WTC11 (cell line): Measurements from ENCODE around the gene WDCP. TPM values are rescaled to one million over a fixed set of nuclear protein-coding genes. Genes with fewer than 3 reads are reported as not detected.

Experiments
- ATAC-seq: fragments of 200-7000 bp; cut with Tn5 transposase; 2 replicates; pipeline ENCODE4 v1.10.0; 2021; ENCODE audit warnings: mild to moderate bottlenecking, moderate library complexity
- CTCF ChIA-PET: fragments of 300-600 bp; sonication (Branson Sonifier 250); formaldehyde crosslinking; loops from one replicate; lab custom pipeline; 2021; ENCODE audit warnings: antibody characterized with exemption; lab: Charles Lee
- POLR2A ChIA-PET: fragments of 350-600 bp; sonication (Branson Sonifier 250); formaldehyde crosslinking; loops from one replicate; lab custom pipeline; 2021; ENCODE audit warnings: antibody characterized with exemption; lab: Charles Lee
- DNase-seq: peaks from one replicate; pipeline ENCODE4 v3.0.0; 2021; ENCODE audit warnings: low spot score
- H3K27ac Mint-ChIP-seq: 2 replicates; pipeline ENCODE4 v1.8.0; 2021; ENCODE audit warnings: mixed read lengths
- H3K27me3 Mint-ChIP-seq: 2 replicates; pipeline ENCODE4 v1.8.0; 2021; ENCODE audit warnings: low read depth, mild to moderate bottlenecking, moderate library complexity, mixed read lengths
- H3K36me3 Mint-ChIP-seq: 2 replicates; pipeline ENCODE4 v1.8.0; 2021; ENCODE audit warnings: mixed read lengths
- H3K4me1 Mint-ChIP-seq: 2 replicates; pipeline ENCODE4 v1.8.0; 2022; ENCODE audit warnings: mixed read lengths
- H3K4me3 Mint-ChIP-seq: 2 replicates; pipeline ENCODE4 v1.8.0; 2021; ENCODE audit warnings: mild to moderate bottlenecking, moderate library complexity, mixed read lengths
- H3K9me3 Mint-ChIP-seq: 2 replicates; pipeline ENCODE4 v1.8.0; 2021; ENCODE audit warnings: mixed read lengths
- AR ChIP-seq: fragments of 250-450 bp; sonication (Bioruptor Pico); IDR thresholded peaks from 2 replicates; pipeline ENCODE4 v1.9.0; 2021; ENCODE audit warnings: mild to moderate bottlenecking
- JAZF1 ChIP-seq: fragments of 250-450 bp; sonication (Bioruptor Pico); IDR thresholded peaks from 2 replicates; pipeline ENCODE4 v1.9.0; 2021; ENCODE audit warnings: moderate library complexity, mild to moderate bottlenecking, inconsistent platforms
- NFYB ChIP-seq: sonication (generic); formaldehyde crosslinking; conservative IDR thresholded peaks from 2 replicates; pipeline ENCODE4 v1.8.0; 2022; ENCODE audit warnings: low read depth, missing genetic modification reagents
- PREB ChIP-seq: sonication (generic); formaldehyde crosslinking; IDR thresholded peaks from 2 replicates; pipeline ENCODE4 v1.8.1; 2022; ENCODE audit warnings: mild to moderate bottlenecking, missing genetic modification reagents, moderate library complexity, borderline replicate concordance
- RORB ChIP-seq: fragments of 250-450 bp; sonication (Bioruptor Pico); IDR thresholded peaks from 2 replicates; pipeline ENCODE4 v1.9.0; 2021; ENCODE audit warnings: mild to moderate bottlenecking
- TP53 ChIP-seq: sonication (generic); formaldehyde crosslinking; IDR thresholded peaks from 2 replicates; pipeline ENCODE4 v1.8.1; 2023; ENCODE audit warnings: mild to moderate bottlenecking, missing genetic modification reagents
- ZMAT4 ChIP-seq: fragments of 250-450 bp; sonication (Bioruptor Pico); IDR thresholded peaks from 2 replicates; pipeline ENCODE4 v1.9.0; 2021; ENCODE audit warnings: mild to moderate bottlenecking
- ZNF512 ChIP-seq: sonication (generic); formaldehyde crosslinking; IDR thresholded peaks from 2 replicates; pipeline ENCODE4 v1.8.1; 2022; ENCODE audit warnings: missing genetic modification reagents, borderline replicate concordance
- ZNF532 ChIP-seq: fragments of 250-450 bp; sonication (Bioruptor Pico); IDR thresholded peaks from 2 replicates; pipeline ENCODE4 v1.9.0; 2021; ENCODE audit warnings: mild to moderate bottlenecking, borderline replicate concordance
- total RNA-seq: library from RNA; stranded (reverse); gene quantifications from 3 replicates; pipeline ENCODE4 v1.2.3, GENCODE V29; 2021

Gene WDCP
- total RNA-seq, 1 experiment from 2014 or later = 31.9 TPM

- no peak for TF ChIP-seq ZNF532 (CRISPR knock-in tag)
- TF ChIP-seq, all 79 proteins: peak for 0
Observed at GRCh38 chr2:24065341-24065740, 18.1 kb upstream of the WDCP start (continued).

- no peak for ATAC-seq
- CTCF ChIA-PET = interaction anchor here (3.1 kb wide), 1 partner anchor 131 kb away, joined by 38 read pairs; the partner anchor contains the start of gene ATAD2B
- TF ChIP-seq ZNF512 (CRISPR knock-in tag) (no peak), JAZF1 (CRISPR knock-in tag) (no peak), ZMAT4 (no peak), NFYB (CRISPR knock-in tag) (no peak), RORB (CRISPR knock-in tag) (no peak), TP53 (CRISPR knock-in tag) (no peak), PREB (CRISPR knock-in tag) (no peak)
- TF ChIP-seq, all 79 proteins: peak for 0
- Mint-ChIP-seq H3K4me3 (no peak overlapping the region), H3K27ac (no peak overlapping the region; the same call in 1 of the 2 replicates), H3K9me3 (no peaks in the 10 kb centered on the region), H3K36me3 (peaks cover 41% of the 10 kb centered on the region), H3K4me1 (no peaks in the 10 kb centered on the region; the same call in 1 of the 2 replicates), H3K27me3 (no peaks in the 10 kb centered on the region)
- POLR2A ChIA-PET = no interaction called here
- no peak for DNase-seq
Observed at GRCh38 chr2:24058564-24059271, 11.5 kb upstream of the WDCP start.

GRCh38 chr2:24055750-24056149, 8.6 kb upstream of the WDCP start:
- ChIA-PET POLR2A (no interaction called here), CTCF (no interaction called here)
- H3K4me3 Mint-ChIP-seq = no peak overlapping the region
- H3K36me3 Mint-ChIP-seq = peaks cover 22% of the 10 kb centered on the region
- no peaks in the 10 kb centered on the region for H3K9me3 Mint-ChIP-seq
- no peaks in the 10 kb centered on the region; the same call in 1 of the 2 replicates for H3K4me1 Mint-ChIP-seq
- H3K27me3 Mint-ChIP-seq = no peaks in the 10 kb centered on the region
- ATAC-seq (no peak), DNase-seq (no peak)
- H3K27ac Mint-ChIP-seq = no peak overlapping the region
- no peak for TF ChIP-seq AR
